Right lobe of liver (tissue), 6 donors: ENCODE measurements around the gene HLF. TPM values are rescaled to one million over a fixed set of nuclear protein-coding genes. Genes with fewer than 3 reads are reported as not detected.

Source experiments
- ATAC-seq, 4 donors: fragments of 200-7000 bp; cut with Tn5 transposase; one replicate each; pipeline ENCODE4 v1.9.1; 2020; ENCODE audit warnings: mild to moderate bottlenecking in 4 of 4, moderate library complexity in 4 of 4
- DNase-seq, 3 donors: peaks; one replicate each; pipeline ENCODE4 v3.0.0-alpha.2; 2020
- H3K27ac ChIP-seq, 3 donors: fragments of 200-600 bp; one replicate each; pipeline ENCODE4 v1.8.0; 2022
- H3K27me3 ChIP-seq, 2 donors: fragments of 200-600 bp; one replicate each; pipeline ENCODE4 v1.8.0; 2022
- H3K36me3 ChIP-seq, 4 donors: fragments of 200-600 bp; sonication (generic) in 1 of 4; one replicate each; pipeline versions ENCODE4 v1.5.1 to v1.8.0; 2017 to 2022; ENCODE audit warnings: control low read depth in 1 of 4
- H3K4me1 ChIP-seq, 4 donors: fragments of 200-600 bp; sonication (generic) in 1 of 4; one replicate each; pipeline versions ENCODE4 v1.5.1 to v1.8.0; 2017 to 2022; ENCODE audit warnings: control low read depth in 1 of 4
- H3K4me3 ChIP-seq, 3 donors: fragments of 200-600 bp; one replicate each; pipeline ENCODE4 v1.8.0; 2022
- H3K9me3 ChIP-seq, 4 donors: fragments of 200-600 bp; sonication (generic) in 1 of 4; one replicate each; pipeline versions ENCODE4 v1.5.1 to v1.8.0; 2017 to 2022; ENCODE audit warnings: control low read depth in 1 of 4
- CTCF ChIP-seq, 4 donors: fragments of 200-600 bp in 3 of 4; fragments of 450-650 bp in 1 of 4; IDR thresholded peaks; one replicate each; pipeline versions ENCODE4 v1.5.1 to v1.8.0; 2016 to 2022; ENCODE audit warnings: antibody characterized with exemption in 4 of 4, mild to moderate bottlenecking in 2 of 4
- POLR2A ChIP-seq: fragments of 450-650 bp; IDR thresholded peaks from one replicate; pipeline ENCODE4 v1.6.1; 2017; ENCODE audit warnings: antibody characterized with exemption, mild to moderate bottlenecking
- WGBS: methylation state at CpG from one replicate; pipeline ENCODE4 v1.1.6; 2018; ENCODE audit warnings: low coverage, low lambda C conversion rate; ENCODE audit not compliant: insufficient coverage; ENCODE audit errors: missing lambda C conversion rate; 5-methylcytosine and 5-hydroxymethylcytosine counted together
- intact Hi-C, 2 donors: fragments of 100-400 bp; cut with DNase I; formaldehyde crosslinking; loops; one replicate each; pipeline versions ENCODE4 v1.11.2 to v1.14.1; 2022
- total RNA-seq, 6 experiments: library from RNA; depleted of rRNA in 2 of 6; stranded (reverse); fragments of >200 nt in 2 of 6; fragmentation: NEBNext Ultra II Directional in 3 of 6; extraction: Animal tissue kit (Norgen Biotek cat#: 25700) in 3 of 6; gene quantifications; one replicate each; pipeline versions ENCODE4 v1.1.0 to v1.2.4, GENCODE V29; 2016 to 2023
- donor health status: DM: no; HTN: yes; CAD: no.
- donor health status: DM: no; HTN: no; CAD: no.
- donor health status: DM: no; HTN: no; CAD: no.
- donor health status: DM: no; HTN: yes; CAD: no.
- donor health status: DM: no; HTN: yes; CAD: no.

HLF gene
- total RNA-seq, 6 experiments from 2014 or later, result 16.4 to 96.9 (median 42.6) TPM

DNA sequence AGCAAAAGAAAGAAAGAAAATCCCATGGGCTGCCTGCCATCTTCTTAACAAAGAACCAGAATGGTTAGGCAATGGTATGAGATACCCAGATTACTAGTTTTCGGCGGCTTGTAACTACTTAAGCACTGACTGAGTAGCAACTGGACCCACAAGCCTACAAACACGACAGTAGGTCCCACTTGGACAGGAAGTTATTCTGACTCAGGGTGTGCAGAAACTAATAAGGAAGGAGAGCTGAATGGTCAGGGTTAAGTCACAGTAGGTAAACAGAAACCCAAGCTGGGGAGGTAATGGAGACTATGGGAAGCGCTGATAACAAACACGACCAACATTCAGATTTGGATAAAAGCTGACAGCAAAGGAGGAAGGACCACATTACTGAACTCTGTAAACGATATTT lies 10.4 kb upstream of the HLF start:
- 73% methylated on average over 6 of the region's 6 CpGs for WGBS
- intact Hi-C loops, result no loop called here
- Histone ChIP-seq H3K27me3 (no peaks in the 10 kb centered on the region), H3K27ac (no peak overlapping the region), H3K4me1 (no peaks in the 10 kb centered on the region), H3K4me3 (no peak overlapping the region), H3K9me3 (no peaks in the 10 kb centered on the region), H3K36me3 (no peaks in the 10 kb centered on the region)
- DNase-seq (no peak), ATAC-seq (no peak)
- TF ChIP-seq CTCF (IDR thresholded peaks at IDR 0.05) (no peak), POLR2A (no peak)

DNA sequence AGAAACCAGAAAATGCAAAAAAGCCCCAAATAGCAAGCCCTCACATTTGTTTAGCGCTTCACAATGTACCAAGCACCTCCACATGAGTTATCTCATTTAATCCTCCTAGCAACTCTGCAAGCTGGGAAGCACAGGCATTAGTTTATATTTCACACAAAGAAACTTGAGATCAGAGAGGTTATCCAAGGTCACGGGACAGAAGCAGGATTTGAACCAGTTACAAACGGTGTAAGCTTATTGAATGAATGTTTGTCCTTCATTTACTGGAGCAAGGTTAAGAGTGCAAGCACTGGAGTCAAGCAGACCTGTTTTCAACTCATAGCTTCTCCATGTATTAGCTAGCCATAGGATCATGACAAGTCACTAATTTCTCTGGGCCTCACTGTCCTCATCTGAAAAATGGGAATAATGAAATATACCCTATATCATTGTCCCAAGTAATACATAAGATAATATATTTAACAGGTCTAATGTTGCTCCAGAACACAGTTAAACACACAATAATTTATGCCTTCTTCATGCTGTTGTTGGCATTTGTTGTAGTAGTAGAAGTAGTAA lies 6.1 kb upstream of the HLF start:
- no peaks in the 10 kb centered on the region for H3K36me3 ChIP-seq
- H3K9me3 ChIP-seq, result no peaks in the 10 kb centered on the region
- ATAC-seq, result no peak
- peaks cover 0 to 4% (median under 1%) of the 10 kb centered on the region in 4 donors for H3K4me1 ChIP-seq
- intact Hi-C loops, result no loop called here
- 80% methylated on average over 3 of the region's 3 CpGs for WGBS
- H3K4me3 ChIP-seq, result no peak overlapping the region
- H3K27me3 ChIP-seq, result no peaks in the 10 kb centered on the region
- TF ChIP-seq CTCF (IDR thresholded peaks at IDR 0.05) (no peak), POLR2A (no peak)
- no peak overlapping the region for H3K27ac ChIP-seq
- no peak for DNase-seq

GRCh38 chr17:55259684-55260111 lies 5.1 kb upstream of the HLF start:
- no peaks in the 10 kb centered on the region for H3K27me3 ChIP-seq
- ATAC-seq (no peak), DNase-seq (no peak)
- no peaks in the 10 kb centered on the region for H3K36me3 ChIP-seq
- H3K27ac ChIP-seq, result no peak overlapping the region
- WGBS, result 74% methylated on average over 3 of the region's 4 CpGs
- no peaks in the 10 kb centered on the region for H3K9me3 ChIP-seq
- no peak overlapping the region for H3K4me3 ChIP-seq
- peaks cover 0 to 8% (median 4%) of the 10 kb centered on the region in 4 donors for H3K4me1 ChIP-seq
- TF ChIP-seq POLR2A (no peak), CTCF (IDR thresholded peaks at IDR 0.05) (no peak)
- intact Hi-C loops, result no loop called here

DNA sequence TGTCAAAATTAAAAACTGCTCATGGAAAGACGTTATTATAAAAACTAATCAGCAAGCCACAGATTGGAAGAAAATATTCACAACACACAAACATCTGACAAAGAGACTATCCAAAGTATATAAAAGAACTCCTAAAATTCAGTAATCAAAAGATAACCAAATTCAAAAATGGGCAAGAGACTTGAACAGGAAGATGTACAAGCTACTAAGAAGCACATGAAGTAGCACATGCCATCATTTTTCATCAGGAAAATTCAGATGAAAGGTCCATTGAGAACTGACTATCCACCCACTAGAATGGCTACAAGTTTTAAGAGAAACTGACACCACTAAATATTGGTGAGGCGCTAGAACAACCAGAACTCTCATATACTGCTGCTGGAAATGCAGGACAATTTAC lies 3.4 kb upstream of the HLF start:
- TF ChIP-seq POLR2A (no peak), CTCF (IDR thresholded peaks at IDR 0.05) (no peak)
- intact Hi-C loops, result no loop called here
- DNase-seq, result no peak
- no peaks in the 10 kb centered on the region for H3K9me3 ChIP-seq
- H3K27ac ChIP-seq, result no peak overlapping the region
- no peak for ATAC-seq
- H3K4me1 ChIP-seq, result peaks cover 0 to 9% (median 4%) of the 10 kb centered on the region in 4 donors
- H3K4me3 ChIP-seq, result no peak overlapping the region
- H3K36me3 ChIP-seq, result no peaks in the 10 kb centered on the region
- WGBS, result 83% methylated on average over 2 of the region's 2 CpGs
- H3K27me3 ChIP-seq, result no peaks in the 10 kb centered on the region
